IMR-90 (cell line): ENCODE measurements around the gene DIP2A. TPM values are rescaled to one million over a fixed set of nuclear protein-coding genes. Genes with fewer than 3 reads are reported as not detected.

Source experiments
- ATAC-seq: fragments of 200-7000 bp; cut with Tn5 transposase; 2 replicates; pipeline ENCODE4 v1.9.1; 2020; ENCODE audit warnings: low read depth, mild to moderate bottlenecking, moderate library complexity
- BruUV-seq: library from RNA; stranded (reverse); fragments of 400-500 nt; replicated peaks from 2 replicates; lab custom pipeline; 2021; lab: Mats Ljungman, UMichigan
- CTCF ChIA-PET: fragments of 300-600 bp; formaldehyde crosslinking; extraction: SDS; loops from one replicate; lab custom pipeline; 2021; ENCODE audit warnings: antibody characterized with exemption; lab: Yijun Ruan, JAX
- POLR2A ChIA-PET: fragments of 300-600 bp; sonication (Branson Sonifier 250); formaldehyde crosslinking; loops from one replicate; lab custom pipeline; 2022; ENCODE audit warnings: antibody characterized with exemption; ENCODE audit not compliant: unreplicated experiment; lab: Charles Lee
- DNase-seq: peaks from one replicate; pipeline ENCODE4 v3.0.0; 2013
- H2AFZ ChIP-seq: replicated peaks from 2 replicates; pipeline ENCODE3; 2013; ENCODE audit warnings: low read length, mild to moderate bottlenecking; ENCODE audit not compliant: poor library complexity
- H2AK5ac ChIP-seq: 2 replicates; pipeline ENCODE4 v1.6.1; 2013; ENCODE audit warnings: low read depth, low read length, inconsistent platforms
- H2AK9ac ChIP-seq: replicated peaks from 2 replicates; pipeline ENCODE3; 2013; ENCODE audit warnings: mild to moderate bottlenecking, low read depth, low read length, moderate library complexity; ENCODE audit not compliant: poor library complexity
- H2BK120ac ChIP-seq: 2 replicates; pipeline ENCODE4 v1.6.1; 2013; ENCODE audit warnings: low read depth, low read length, inconsistent platforms
- H2BK15ac ChIP-seq: 3 replicates; pipeline ENCODE4 v1.6.1; 2013; ENCODE audit warnings: low read depth, low read length, inconsistent platforms
- H2BK20ac ChIP-seq: 2 replicates; pipeline ENCODE4 v1.6.1; 2013; ENCODE audit warnings: low read depth, mild to moderate bottlenecking, inconsistent platforms, low read length, moderate library complexity
- H2BK5ac ChIP-seq: 2 replicates; pipeline ENCODE4 v1.6.1; 2013; ENCODE audit warnings: mild to moderate bottlenecking, low read depth, low read length, inconsistent platforms; ENCODE audit not compliant: poor library complexity, severe bottlenecking
- H3K14ac ChIP-seq: replicated peaks from 2 replicates; pipeline ENCODE4 v1.6.1; 2013; ENCODE audit warnings: low read depth, low read length, inconsistent platforms
- H3K18ac ChIP-seq: 2 replicates; pipeline ENCODE4 v1.6.1; 2013; ENCODE audit warnings: low read depth, low read length, control low read depth
- H3K23ac ChIP-seq: 2 replicates; pipeline ENCODE4 v1.6.1; 2013; ENCODE audit warnings: low read depth, low read length, inconsistent platforms
- H3K27ac ChIP-seq: 2 replicates; pipeline ENCODE4 v1.5.1; 2013; ENCODE audit warnings: mild to moderate bottlenecking, control low read depth, low read length; ENCODE audit not compliant: insufficient read depth
- H3K27me3 ChIP-seq: 2 replicates; pipeline ENCODE4 v1.6.1; 2013; ENCODE audit warnings: low read length; ENCODE audit not compliant: control insufficient read depth, insufficient read depth
- H3K36me3 ChIP-seq: 2 replicates; pipeline ENCODE4 v1.6.1; 2013; ENCODE audit warnings: low read length, mixed read lengths; ENCODE audit not compliant: control insufficient read depth, insufficient read depth
- H3K4ac ChIP-seq: 2 replicates; pipeline ENCODE4 v1.6.1; 2013; ENCODE audit warnings: low read depth, low read length, inconsistent platforms
- H3K4me1 ChIP-seq: 2 replicates; pipeline ENCODE4 v1.6.1; 2013; ENCODE audit warnings: low read length, mixed read lengths; ENCODE audit not compliant: control insufficient read depth, insufficient read depth
- H3K4me2 ChIP-seq: 2 replicates; pipeline ENCODE4 v1.6.1; 2013; ENCODE audit warnings: low read depth, mild to moderate bottlenecking, control low read depth, low read length, moderate library complexity
- H3K4me3 ChIP-seq: 2 replicates; pipeline ENCODE4 v1.5.1; 2013; ENCODE audit warnings: low read depth, mild to moderate bottlenecking, control low read depth, low read length, moderate library complexity; ENCODE audit not compliant: insufficient read depth
- H3K56ac ChIP-seq: 2 replicates; pipeline ENCODE4 v1.6.1; 2013; ENCODE audit warnings: low read length, inconsistent platforms; ENCODE audit not compliant: insufficient read depth; ENCODE audit errors: extremely low read depth
- H3K79me1 ChIP-seq, 2 experiments: 2 replicates each; pipeline ENCODE4 v1.6.1; 2013; ENCODE audit warnings: low read length in 2 of 2, inconsistent platforms in 1 of 2, low read depth in 1 of 2
- H3K9ac ChIP-seq: 2 replicates; pipeline ENCODE4 v1.6.1; 2013; ENCODE audit warnings: low read depth, low read length, control low read depth
- H3K9me1 ChIP-seq: 2 replicates; pipeline ENCODE4 v1.6.1; 2013; ENCODE audit warnings: low read length, inconsistent platforms; ENCODE audit not compliant: insufficient read depth
- H3K9me3 ChIP-seq: 2 replicates; pipeline ENCODE4 v1.6.1; 2013; ENCODE audit warnings: low read length; ENCODE audit not compliant: control insufficient read depth, insufficient read depth
- H4K20me1 ChIP-seq: 2 replicates; pipeline ENCODE4 v1.6.1; 2013; ENCODE audit warnings: low read length, inconsistent platforms; ENCODE audit not compliant: insufficient read depth
- H4K5ac ChIP-seq: 2 replicates; pipeline ENCODE4 v1.6.1; 2013; ENCODE audit warnings: mild to moderate bottlenecking, low read depth, low read length, control low read depth
- H4K8ac ChIP-seq, 2 experiments: 2 replicates each; pipeline ENCODE4 v1.6.1; 2013; ENCODE audit warnings: low read depth in 2 of 2, low read length in 2 of 2, control low read depth in 1 of 2, inconsistent platforms in 1 of 2
- H4K91ac ChIP-seq: 2 replicates; pipeline ENCODE4 v1.6.1; 2013; ENCODE audit warnings: low read depth, low read length, inconsistent platforms; ENCODE audit not compliant: insufficient read depth
- BHLHE40 ChIP-seq: fragments of 150-350 bp; IDR thresholded peaks from 2 replicates; pipeline ENCODE4 v1.6.1; 2016; ENCODE audit warnings: mild to moderate bottlenecking, low read depth, low read length
- CEBPB ChIP-seq: IDR thresholded peaks from 2 replicates; pipeline ENCODE4 v1.6.1; 2012; ENCODE audit warnings: low read depth, low read length, improper control_type of control experiment
- CHD1 ChIP-seq: IDR thresholded peaks from 2 replicates; pipeline ENCODE4 v1.6.1; 2012; ENCODE audit warnings: low read depth, low read length, improper control_type of control experiment
- CTCF ChIP-seq: conservative IDR thresholded peaks from 2 replicates; pipeline ENCODE4 v1.5.1; 2012; ENCODE audit warnings: mild to moderate bottlenecking, low read depth, low read length, improper control_type of control experiment
- ELK1 ChIP-seq: fragments of 150-350 bp; IDR thresholded peaks from 2 replicates; pipeline ENCODE4 v1.6.1; 2016; ENCODE audit warnings: low read depth, mild to moderate bottlenecking, low read length, moderate library complexity, borderline replicate concordance
- FOS ChIP-seq: fragments of 150-350 bp; IDR thresholded peaks from 2 replicates; pipeline ENCODE4 v1.6.1; 2016; ENCODE audit warnings: low read depth, low read length
- MAFK ChIP-seq: IDR thresholded peaks from 2 replicates; pipeline ENCODE4 v1.6.1; 2012; ENCODE audit warnings: low read depth, low read length, improper control_type of control experiment
- MAZ ChIP-seq: IDR thresholded peaks from 2 replicates; pipeline ENCODE4 v1.6.1; 2012; ENCODE audit warnings: low read depth, mild to moderate bottlenecking, low read length, improper control_type of control experiment, moderate library complexity, borderline replicate concordance
- MXI1 ChIP-seq: IDR thresholded peaks from 2 replicates; pipeline ENCODE4 v1.6.1; 2012; ENCODE audit warnings: low read depth, mild to moderate bottlenecking, low read length, moderate library complexity, borderline replicate concordance
- NFE2L2 ChIP-seq: fragments of 150-350 bp; IDR thresholded peaks from 2 replicates; pipeline ENCODE4 v1.6.1; 2016; ENCODE audit warnings: low read depth, mild to moderate bottlenecking, low read length
- POLR2A ChIP-seq: IDR thresholded peaks from 2 replicates; pipeline ENCODE4 v1.6.1; 2012; ENCODE audit warnings: mild to moderate bottlenecking, low read depth, low read length
- RAD21 ChIP-seq: IDR thresholded peaks from 2 replicates; pipeline ENCODE4 v1.6.1; 2012; ENCODE audit warnings: low read length, improper control_type of control experiment
- RCOR1 ChIP-seq: IDR thresholded peaks from 2 replicates; pipeline ENCODE4 v1.6.1; 2012; ENCODE audit warnings: mild to moderate bottlenecking, low read length, improper control_type of control experiment; ENCODE audit not compliant: insufficient replicate concordance
- RFX5 ChIP-seq: IDR thresholded peaks from 2 replicates; pipeline ENCODE4 v1.8.0; 2012; ENCODE audit warnings: low read depth, mild to moderate bottlenecking, low read length, moderate library complexity
- SMC3 ChIP-seq: fragments of 150-350 bp; IDR thresholded peaks from 2 replicates; pipeline ENCODE4 v1.6.1; 2016; ENCODE audit warnings: low read depth, mild to moderate bottlenecking, antibody characterized with exemption, low read length, moderate library complexity
- USF2 ChIP-seq: fragments of 150-350 bp; IDR thresholded peaks from 2 replicates; pipeline ENCODE4 v1.6.1; 2017; ENCODE audit warnings: mild to moderate bottlenecking, antibody characterized with exemption, low read length, low read depth
- WGBS, 2 experiments: methylation state at CpG; one replicate each; pipeline versions ENCODE4 v1.1.5 to v1.1.7; 2013; ENCODE audit warnings: missing lambda C conversion rate in 2 of 2; ENCODE audit not compliant: insufficient read length in 1 of 2; ENCODE audit errors: extremely low coverage in 2 of 2; 5-methylcytosine and 5-hydroxymethylcytosine counted together
- dilution Hi-C: fragments of 300-500 bp; cut with HindIII; formaldehyde crosslinking; loops from one replicate; pipeline ENCODE4 v1.14.3; 2018; ENCODE audit warnings: low sequenced_read_pairs; ENCODE audit not compliant: unreplicated experiment
- in situ Hi-C: fragments of 300-500 bp; cut with MboI; formaldehyde crosslinking; loops from 3 replicates; pipeline ENCODE4 v1.14.3; 2019; ENCODE audit warnings: low sequenced_read_pairs, inconsistent platforms, mixed read lengths
- intact Hi-C: fragments of 100-400 bp; cut with micrococcal nuclease; formaldehyde crosslinking; loops from 2 replicates; pipeline ENCODE4 v1.10.0; 2022
- polyA plus RNA-seq, 3 experiments: library from polyadenylated mRNA; depleted of rRNA; stranded (reverse); fragments of >200 nt; gene quantifications; 2 replicates each; pipeline ENCODE4 v1.2.3, GENCODE V29; 2012; ENCODE audit warnings: low replicate concordance in 1 of 3
- total RNA-seq: library from RNA; depleted of rRNA; stranded (reverse); fragments of >200 nt; gene quantifications from 2 replicates; pipeline ENCODE4 v1.2.3, GENCODE V29; 2012

The DIP2A gene
- total and polyA plus RNA-seq, 2 of the 4 experiments (the other 2 are of a cell fraction), result 17.9 to 24.3 TPM

- Histone ChIP-seq H3K27ac (no peak overlapping the region), H3K4ac (0 out of 2 replicates have a peak overlapping the region, but pooled peaks have one; percentile 28), H2AK5ac (peak overlapping the region; percentile 43; the same call in 1 of the 2 replicates), H3K9ac (no peak overlapping the region), H3K18ac (no peak overlapping the region), H4K8ac (peak overlapping the region in 1 of 2 experiments; percentile 57; a peak in 1 of 4 replicates), H3K9me3 (no peaks in the 10 kb centered on the region), H2AFZ (no peak overlapping the region), H3K56ac (no peak overlapping the region), H3K14ac (no peak overlapping the region), H2BK5ac (no peak overlapping the region), H4K20me1 (no peaks in the 10 kb centered on the region), H3K36me3 (no peaks in the 10 kb centered on the region), H3K9me1 (peaks cover 8% of the 10 kb centered on the region; the same call in 1 of the 2 replicates), H3K27me3 (peaks cover 2% of the 10 kb centered on the region; the same call in 1 of the 2 replicates), H3K79me1 (no peaks in the 10 kb centered on the region), H3K4me2 (no peak overlapping the region), H4K5ac (no peak overlapping the region), H2BK120ac (no peak overlapping the region), H4K91ac (no peak overlapping the region), H2AK9ac (no peak overlapping the region), H3K4me1 (peaks cover 6% of the 10 kb centered on the region), H3K23ac (no peak overlapping the region), H2BK15ac (no peak overlapping the region; the same call in 2 of the 3 replicates), H2BK20ac (no peak overlapping the region), H3K4me3 (no peak overlapping the region)
- DNase-seq (no peak), ATAC-seq (no peak)
- no TSS peak for BruUV-seq
- WGBS, 2 experiments, result no CpG with 5 or more reads among the region's 5 CpGs
- ChIA-PET POLR2A (no interaction called here), CTCF (no interaction called here)
- intact Hi-C loops, result no loop called here
- in situ Hi-C loops, result no loop called here
- dilution Hi-C loops, result no loop called here
- TF ChIP-seq MAFK (no peak), RFX5 (no peak), RAD21 (no peak), CHD1 (no peak), MXI1 (no peak), FOS (no peak), RCOR1 (no peak), CEBPB (no peak), POLR2A (no peak), MAZ (no peak), SMC3 (no peak), NFE2L2 (no peak), USF2 (no peak), ELK1 (no peak), CTCF (no peak), BHLHE40 (no peak)
These were observed 141.6 kb downstream of the DIP2A start for GRCh38 chr21:46600305-46600704.
